ENCODE data around the gene TCP11L1.

DNA sequence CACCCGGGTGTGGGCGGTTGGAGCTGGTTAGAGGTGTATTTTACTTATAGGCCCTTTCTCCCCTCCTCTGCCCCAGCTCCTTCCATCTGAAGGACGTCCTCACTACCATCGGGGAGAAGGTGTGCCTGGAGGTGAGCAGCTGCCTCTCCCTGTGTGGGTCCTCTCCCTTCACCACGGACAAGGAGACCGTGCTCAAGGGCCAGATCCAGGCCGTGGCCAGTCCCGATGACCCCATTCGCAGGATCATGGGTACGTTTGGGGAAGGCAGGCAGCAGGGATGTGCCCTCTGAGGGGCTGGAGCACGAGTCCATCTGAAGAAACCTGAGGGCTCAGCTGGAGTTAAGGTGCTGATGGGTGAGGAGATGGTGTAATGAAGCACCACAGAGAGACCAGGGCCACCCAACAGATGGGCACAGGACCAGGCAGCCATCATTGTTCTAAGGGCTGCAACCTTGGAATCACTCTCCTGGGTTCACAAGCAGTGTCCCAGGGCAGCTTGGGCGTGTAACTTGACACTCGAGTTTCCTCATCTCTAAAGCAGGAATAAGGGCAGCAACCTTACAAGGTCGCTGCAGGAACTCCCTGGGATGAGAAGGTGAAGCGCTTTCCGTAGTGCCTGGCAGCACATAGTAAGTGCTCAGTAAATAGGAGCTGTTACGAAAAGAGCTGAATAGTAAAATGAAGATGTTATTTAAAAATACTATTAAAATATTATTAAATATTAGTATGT lies 29.4 kb downstream of the TCP11L1 start:
- TF ChIP-seq, protein P1, sequence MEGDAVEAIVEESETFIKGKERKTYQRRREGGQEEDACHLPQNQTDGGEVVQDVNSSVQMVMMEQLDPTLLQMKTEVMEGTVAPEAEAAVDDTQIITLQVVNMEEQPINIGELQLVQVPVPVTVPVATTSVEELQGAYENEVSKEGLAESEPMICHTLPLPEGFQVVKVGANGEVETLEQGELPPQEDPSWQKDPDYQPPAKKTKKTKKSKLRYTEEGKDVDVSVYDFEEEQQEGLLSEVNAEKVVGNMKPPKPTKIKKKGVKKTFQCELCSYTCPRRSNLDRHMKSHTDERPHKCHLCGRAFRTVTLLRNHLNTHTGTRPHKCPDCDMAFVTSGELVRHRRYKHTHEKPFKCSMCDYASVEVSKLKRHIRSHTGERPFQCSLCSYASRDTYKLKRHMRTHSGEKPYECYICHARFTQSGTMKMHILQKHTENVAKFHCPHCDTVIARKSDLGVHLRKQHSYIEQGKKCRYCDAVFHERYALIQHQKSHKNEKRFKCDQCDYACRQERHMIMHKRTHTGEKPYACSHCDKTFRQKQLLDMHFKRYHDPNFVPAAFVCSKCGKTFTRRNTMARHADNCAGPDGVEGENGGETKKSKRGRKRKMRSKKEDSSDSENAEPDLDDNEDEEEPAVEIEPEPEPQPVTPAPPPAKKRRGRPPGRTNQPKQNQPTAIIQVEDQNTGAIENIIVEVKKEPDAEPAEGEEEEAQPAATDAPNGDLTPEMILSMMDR (IDR thresholded peaks at IDR 0.05): no peak
- TF ChIP-seq POLR2AphosphoS5 (IDR thresholded peaks at IDR 0.05): no peak
